GM12874 (cell line): ENCODE data around the gene SLX4IP.

Source experiments
- CTCF ChIP-seq: IDR thresholded peaks from 2 replicates; pipeline ENCODE4 v1.5.1; 2011; ENCODE audit warnings: low read depth, mild to moderate bottlenecking, control low read depth, low read length, moderate library complexity; ENCODE audit not compliant: insufficient read depth

The SLX4IP gene

GRCh38 chr20:10634683-10635411, 199.7 kb downstream of the SLX4IP start:
- no peak for TF ChIP-seq CTCF

GRCh38 chr20:10635476-10636208, 200.5 kb downstream of the SLX4IP start:
- TF ChIP-seq CTCF: no peak

GRCh38 chr20:10636326-10636818, 201.3 kb downstream of the SLX4IP start:
- TF ChIP-seq CTCF: no peak

GRCh38 chr20:10637031-10637559, 202.0 kb downstream of the SLX4IP start:
- no peak for TF ChIP-seq CTCF

- TF ChIP-seq CTCF: no peak
Measured at GRCh38 chr20:10637563-10637962, 202.5 kb downstream of the SLX4IP start.

- no peak for TF ChIP-seq CTCF
Measured at GRCh38 chr20:10639077-10639736, 204.1 kb downstream of the SLX4IP start.
